Measurements from ENCODE around the gene ZNF202.

Gene ZNF202

GRCh38 chr11:123742724-123743120, 1.3 kb upstream of the ZNF202 start:
- peak overlapping the region; percentile 88 for H3K4me3 ChIP-seq (ENCODE audit: insufficient read depth, low read depth, low read length, poor library complexity, severe bottlenecking)
- no peak overlapping the region for H3K27ac ChIP-seq (ENCODE audit: insufficient read depth, low read length, poor library complexity, severe bottlenecking)
- H3K4me1 ChIP-seq (ENCODE audit: control insufficient read depth, insufficient read depth, low read length, poor library complexity, severe bottlenecking) = peaks cover 9% of the 10 kb centered on the region
- no peaks in the 10 kb centered on the region for H3K9me3 ChIP-seq (ENCODE audit: control insufficient read depth, low read length)
- no peaks in the 10 kb centered on the region for H3K36me3 ChIP-seq (ENCODE audit: control insufficient read depth, insufficient read depth, low read length)
- no peak for DNase-seq
- no peaks in the 10 kb centered on the region for H3K27me3 ChIP-seq (replicated peaks; ENCODE audit: control insufficient read depth, insufficient read depth, low read length, poor library complexity, severe bottlenecking)

- DNase-seq = no peak
Measured at GRCh38 chr11:123742031-123742723, 717 bp upstream of the ZNF202 start.

GRCh38 chr11:123740787-123741158, 687 bp downstream of the ZNF202 start:
- no peak for DNase-seq
- Histone ChIP-seq H3K9me3 (ENCODE audit: control insufficient read depth, low read length) (no peaks in the 10 kb centered on the region), H3K4me1 (ENCODE audit: control insufficient read depth, insufficient read depth, low read length, poor library complexity, severe bottlenecking) (peaks cover 9% of the 10 kb centered on the region), H3K4me3 (ENCODE audit: insufficient read depth, low read depth, low read length, poor library complexity, severe bottlenecking) (peak overlapping the region; percentile 88), H3K27ac (ENCODE audit: insufficient read depth, low read length, poor library complexity, severe bottlenecking) (peak overlapping the region; percentile 76), H3K36me3 (ENCODE audit: control insufficient read depth, insufficient read depth, low read length) (no peaks in the 10 kb centered on the region), H3K27me3 (replicated peaks; ENCODE audit: control insufficient read depth, insufficient read depth, low read length, poor library complexity, severe bottlenecking) (no peaks in the 10 kb centered on the region)

More at GRCh38 chr11:123742031-123742723, 717 bp upstream of the ZNF202 start:
- Histone ChIP-seq H3K9me3 (ENCODE audit: control insufficient read depth, low read length) (no peaks in the 10 kb centered on the region), H3K36me3 (ENCODE audit: control insufficient read depth, insufficient read depth, low read length) (no peaks in the 10 kb centered on the region), H3K4me3 (ENCODE audit: insufficient read depth, low read depth, low read length, poor library complexity, severe bottlenecking) (peak overlapping the region; percentile 88), H3K27ac (ENCODE audit: insufficient read depth, low read length, poor library complexity, severe bottlenecking) (peak overlapping the region; percentile 76), H3K27me3 (replicated peaks; ENCODE audit: control insufficient read depth, insufficient read depth, low read length, poor library complexity, severe bottlenecking) (no peaks in the 10 kb centered on the region), H3K4me1 (ENCODE audit: control insufficient read depth, insufficient read depth, low read length, poor library complexity, severe bottlenecking) (peaks cover 9% of the 10 kb centered on the region)

- Histone ChIP-seq H3K27ac (ENCODE audit: insufficient read depth, low read length, poor library complexity, severe bottlenecking) (no peak overlapping the region), H3K9me3 (ENCODE audit: control insufficient read depth, low read length) (no peaks in the 10 kb centered on the region), H3K36me3 (ENCODE audit: control insufficient read depth, insufficient read depth, low read length) (no peaks in the 10 kb centered on the region), H3K4me1 (ENCODE audit: control insufficient read depth, insufficient read depth, low read length, poor library complexity, severe bottlenecking) (peaks cover 9% of the 10 kb centered on the region), H3K4me3 (ENCODE audit: insufficient read depth, low read depth, low read length, poor library complexity, severe bottlenecking) (no peak overlapping the region), H3K27me3 (replicated peaks; ENCODE audit: control insufficient read depth, insufficient read depth, low read length, poor library complexity, severe bottlenecking) (no peaks in the 10 kb centered on the region)
- DNase-seq = no peak
Measured at GRCh38 chr11:123738374-123738773, 3.1 kb downstream of the ZNF202 start.

- Histone ChIP-seq H3K9me3 (ENCODE audit: control insufficient read depth, low read length) (no peaks in the 10 kb centered on the region), H3K4me3 (ENCODE audit: insufficient read depth, low read depth, low read length, poor library complexity, severe bottlenecking) (no peak overlapping the region), H3K4me1 (ENCODE audit: control insufficient read depth, insufficient read depth, low read length, poor library complexity, severe bottlenecking) (peaks cover 9% of the 10 kb centered on the region), H3K27me3 (replicated peaks; ENCODE audit: control insufficient read depth, insufficient read depth, low read length, poor library complexity, severe bottlenecking) (no peaks in the 10 kb centered on the region), H3K27ac (ENCODE audit: insufficient read depth, low read length, poor library complexity, severe bottlenecking) (no peak overlapping the region), H3K36me3 (ENCODE audit: control insufficient read depth, insufficient read depth, low read length) (no peaks in the 10 kb centered on the region)
- no peak for DNase-seq
Measured at GRCh38 chr11:123736769-123737168, 4.7 kb downstream of the ZNF202 start.

- no peak overlapping the region for H3K27ac ChIP-seq (ENCODE audit: insufficient read depth, low read length, poor library complexity, severe bottlenecking)
- no peak overlapping the region for H3K4me3 ChIP-seq (ENCODE audit: insufficient read depth, low read depth, low read length, poor library complexity, severe bottlenecking)
- no peaks in the 10 kb centered on the region for H3K27me3 ChIP-seq (replicated peaks; ENCODE audit: control insufficient read depth, insufficient read depth, low read length, poor library complexity, severe bottlenecking)
- DNase-seq = no peak
- H3K4me1 ChIP-seq (ENCODE audit: control insufficient read depth, insufficient read depth, low read length, poor library complexity, severe bottlenecking) = no peaks in the 10 kb centered on the region
- H3K9me3 ChIP-seq (ENCODE audit: control insufficient read depth, low read length) = peaks cover 5% of the 10 kb centered on the region
- peaks cover 61% of the 10 kb centered on the region for H3K36me3 ChIP-seq (ENCODE audit: control insufficient read depth, insufficient read depth, low read length)
Measured at GRCh38 chr11:123729602-123730001, 11.9 kb downstream of the ZNF202 start.

- Histone ChIP-seq H3K27me3 (replicated peaks; ENCODE audit: control insufficient read depth, insufficient read depth, low read length, poor library complexity, severe bottlenecking) (no peaks in the 10 kb centered on the region), H3K4me3 (ENCODE audit: insufficient read depth, low read depth, low read length, poor library complexity, severe bottlenecking) (no peak overlapping the region), H3K27ac (ENCODE audit: insufficient read depth, low read length, poor library complexity, severe bottlenecking) (no peak overlapping the region), H3K36me3 (ENCODE audit: control insufficient read depth, insufficient read depth, low read length) (peaks cover 61% of the 10 kb centered on the region), H3K4me1 (ENCODE audit: control insufficient read depth, insufficient read depth, low read length, poor library complexity, severe bottlenecking) (no peaks in the 10 kb centered on the region), H3K9me3 (ENCODE audit: control insufficient read depth, low read length) (peaks cover 5% of the 10 kb centered on the region)
- DNase-seq = no peak
Measured at GRCh38 chr11:123725995-123726655, 15.3 kb downstream of the ZNF202 start.

- Histone ChIP-seq H3K27ac (ENCODE audit: insufficient read depth, low read length, poor library complexity, severe bottlenecking) (no peak overlapping the region), H3K27me3 (replicated peaks; ENCODE audit: control insufficient read depth, insufficient read depth, low read length, poor library complexity, severe bottlenecking) (no peaks in the 10 kb centered on the region), H3K4me1 (ENCODE audit: control insufficient read depth, insufficient read depth, low read length, poor library complexity, severe bottlenecking) (no peaks in the 10 kb centered on the region), H3K36me3 (ENCODE audit: control insufficient read depth, insufficient read depth, low read length) (no peaks in the 10 kb centered on the region), H3K4me3 (ENCODE audit: insufficient read depth, low read depth, low read length, poor library complexity, severe bottlenecking) (no peak overlapping the region), H3K9me3 (ENCODE audit: control insufficient read depth, low read length) (no peaks in the 10 kb centered on the region)
- DNase-seq = no peak
Measured at GRCh38 chr11:123719452-123719851, 22.0 kb downstream of the ZNF202 start.

- no peak overlapping the region for H3K4me3 ChIP-seq (ENCODE audit: insufficient read depth, low read depth, low read length, poor library complexity, severe bottlenecking)
- no peak for DNase-seq
- H3K27ac ChIP-seq (ENCODE audit: insufficient read depth, low read length, poor library complexity, severe bottlenecking) = no peak overlapping the region
- no peaks in the 10 kb centered on the region for H3K9me3 ChIP-seq (ENCODE audit: control insufficient read depth, low read length)
- H3K27me3 ChIP-seq (replicated peaks; ENCODE audit: control insufficient read depth, insufficient read depth, low read length, poor library complexity, severe bottlenecking) = no peaks in the 10 kb centered on the region
- no peaks in the 10 kb centered on the region for H3K4me1 ChIP-seq (ENCODE audit: control insufficient read depth, insufficient read depth, low read length, poor library complexity, severe bottlenecking)
- no peaks in the 10 kb centered on the region for H3K36me3 ChIP-seq (ENCODE audit: control insufficient read depth, insufficient read depth, low read length)
Measured at GRCh38 chr11:123718469-123718868, 23.0 kb downstream of the ZNF202 start.

GRCh38 chr11:123718063-123718462, 23.4 kb downstream of the ZNF202 start:
- Histone ChIP-seq H3K4me1 (ENCODE audit: control insufficient read depth, insufficient read depth, low read length, poor library complexity, severe bottlenecking) (no peaks in the 10 kb centered on the region), H3K27ac (ENCODE audit: insufficient read depth, low read length, poor library complexity, severe bottlenecking) (no peak overlapping the region), H3K4me3 (ENCODE audit: insufficient read depth, low read depth, low read length, poor library complexity, severe bottlenecking) (no peak overlapping the region), H3K27me3 (replicated peaks; ENCODE audit: control insufficient read depth, insufficient read depth, low read length, poor library complexity, severe bottlenecking) (no peaks in the 10 kb centered on the region), H3K36me3 (ENCODE audit: control insufficient read depth, insufficient read depth, low read length) (no peaks in the 10 kb centered on the region), H3K9me3 (ENCODE audit: control insufficient read depth, low read length) (no peaks in the 10 kb centered on the region)
- no peak for DNase-seq
